SK-N-MC (cell line): ENCODE data around the gene STX12.

Experiments used
- EZH2 ChIP-seq: fragments of 200-600 bp; sonication (generic); IDR thresholded peaks from one replicate; pipeline ENCODE4 v1.6.1; 2017; ENCODE audit warnings: antibody characterized with exemption
- FOXP2 ChIP-seq: optimal IDR thresholded peaks from 2 replicates; pipeline ENCODE3; 2011; ENCODE audit warnings: mild to moderate bottlenecking, moderate library complexity; ENCODE audit not compliant: insufficient read depth; ENCODE audit errors: extremely low read length, control extremely low read depth
- POLR2AphosphoS5 ChIP-seq: IDR thresholded peaks from 2 replicates; pipeline ENCODE4 v1.6.1; 2012; ENCODE audit warnings: mild to moderate bottlenecking, low read depth, low read length, borderline replicate concordance

DNA sequence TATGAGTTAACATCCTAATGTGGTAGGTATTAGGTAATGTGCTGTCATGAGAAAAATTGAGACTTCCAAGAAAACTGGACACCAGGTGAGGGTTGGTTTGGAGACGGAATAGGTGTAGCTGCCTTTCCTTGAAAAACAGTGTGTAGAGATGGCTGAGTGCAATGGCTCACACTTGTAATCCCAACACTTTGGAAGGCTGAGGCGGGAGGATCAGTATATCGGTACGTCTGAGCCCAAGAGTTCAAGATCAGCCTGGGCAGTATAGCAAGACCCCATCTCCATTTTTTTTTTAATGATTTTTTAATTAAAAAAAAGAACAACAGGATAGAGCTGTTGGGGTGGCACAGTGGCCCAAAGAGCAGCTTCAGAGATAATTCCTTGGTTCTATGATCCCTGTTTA lies 50.8 kb downstream of the STX12 start:
- TF ChIP-seq EZH2 (no peak), POLR2AphosphoS5 (no peak), FOXP2 (no peak)
